ENCODE data around the gene FHIP1B. TPM values are rescaled to one million over a fixed set of nuclear protein-coding genes. Genes with fewer than 3 reads are reported as not detected.

FHIP1B gene
- total and polyA plus RNA-seq, 2 of the 4 experiments (the other 2 are of a cell fraction) = 5.9 to 30.2 TPM

DNA sequence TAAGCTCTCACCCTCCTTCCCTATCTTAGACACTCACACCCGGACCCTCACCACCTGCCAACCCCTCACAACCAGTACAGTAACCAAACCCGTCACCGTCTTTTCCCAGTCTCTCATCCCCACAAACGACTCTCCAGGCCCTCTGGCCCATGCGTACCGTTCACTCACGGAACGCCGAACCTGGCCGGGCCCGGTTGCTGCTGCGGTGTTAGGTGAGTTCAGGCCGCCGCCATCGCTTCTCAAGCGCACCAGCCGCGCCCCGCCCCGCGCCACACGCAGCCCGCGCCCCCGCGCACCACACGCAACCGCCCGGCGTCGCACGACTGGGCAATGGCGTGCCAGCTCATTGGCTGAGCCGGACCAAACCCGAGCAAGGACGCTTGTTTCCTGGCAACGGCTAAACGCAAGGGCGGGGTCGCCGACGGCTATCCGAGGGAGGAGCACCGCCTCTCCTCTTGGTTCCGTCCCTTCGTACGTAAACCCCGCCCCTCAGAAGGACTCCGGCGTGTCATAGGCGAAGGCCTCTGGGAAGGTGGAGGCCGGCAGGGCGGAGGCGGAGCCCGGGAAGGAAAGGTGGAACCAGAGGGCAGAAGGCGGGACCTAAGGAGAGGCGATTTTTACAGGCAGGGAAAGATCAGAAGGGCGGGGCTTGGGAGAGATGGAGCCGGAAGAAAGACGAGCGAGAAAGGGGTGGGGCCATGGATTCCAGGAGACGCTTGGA is at the start of gene FHIP1B (continued):
- TF ChIP-seq CEBPB (IDR thresholded peaks at IDR 0.05; ENCODE audit: low read depth, low read length) (peak; percentile 69), POLR2A (IDR thresholded peaks at IDR 0.05; ENCODE audit: low read depth, low read length) (peak; percentile 82), RCOR1 (IDR thresholded peaks at IDR 0.05; ENCODE audit: insufficient replicate concordance, low read length) (no peak), FOS (IDR thresholded peaks at IDR 0.05; ENCODE audit: low read depth, low read length) (no peak), CHD1 (IDR thresholded peaks at IDR 0.05; ENCODE audit: low read depth, low read length) (no peak)

GRCh38 chr11:6283453-6284023 is 49.1 kb upstream of the FHIP1B start:
- in situ Hi-C loops (cut with MboI; ENCODE audit: low sequenced_read_pairs) (no loop called here), intact Hi-C loops (cut with micrococcal nuclease) (no loop called here), dilution Hi-C loops (cut with HindIII; ENCODE audit: low sequenced_read_pairs, unreplicated experiment) (no loop called here)
- Histone ChIP-seq H3K18ac (ENCODE audit: low read depth, low read length) (no peak overlapping the region), H3K4me1 (ENCODE audit: control insufficient read depth, insufficient read depth, low read length) (no peaks in the 10 kb centered on the region), H3K9me3 (ENCODE audit: control insufficient read depth, insufficient read depth, low read length) (no peaks in the 10 kb centered on the region), H3K56ac (ENCODE audit: extremely low read depth, insufficient read depth, low read length) (no peak overlapping the region), H2AFZ (replicated peaks; ENCODE audit: low read length, poor library complexity) (no peak overlapping the region), H4K5ac (ENCODE audit: low read depth, low read length) (no peak overlapping the region), H3K9me1 (ENCODE audit: insufficient read depth, low read length) (no peaks in the 10 kb centered on the region), H3K9ac (ENCODE audit: low read depth, low read length) (no peak overlapping the region), H3K4me2 (ENCODE audit: low read depth, low read length) (no peak overlapping the region), H4K91ac (ENCODE audit: insufficient read depth, low read depth, low read length) (no peak overlapping the region), H2AK5ac (ENCODE audit: low read depth, low read length) (no peak overlapping the region), H3K23ac (ENCODE audit: low read depth, low read length) (no peak overlapping the region), H3K79me1 (ENCODE audit: low read depth in 1 of 2, low read length in 2 of 2) (no peaks in the 10 kb centered on the region), H3K14ac (replicated peaks; ENCODE audit: low read depth, low read length) (no peak overlapping the region), H3K27me3 (ENCODE audit: control insufficient read depth, insufficient read depth, low read length) (peaks cover 32% of the 10 kb centered on the region), H3K27ac (ENCODE audit: insufficient read depth, low read length) (no peak overlapping the region), H4K8ac (ENCODE audit: low read depth in 2 of 2, low read length in 2 of 2) (no peak overlapping the region), H3K4ac (ENCODE audit: low read depth, low read length) (no peak overlapping the region), H3K36me3 (ENCODE audit: control insufficient read depth, insufficient read depth, low read length) (no peaks in the 10 kb centered on the region), H2BK15ac (ENCODE audit: low read depth, low read length) (no peak overlapping the region), H2BK120ac (ENCODE audit: low read depth, low read length) (no peak overlapping the region), H2AK9ac (replicated peaks; ENCODE audit: low read depth, low read length, poor library complexity) (no peak overlapping the region), H2BK20ac (ENCODE audit: low read depth, low read length) (no peak overlapping the region), H2BK5ac (ENCODE audit: low read depth, low read length, poor library complexity, severe bottlenecking) (no peak overlapping the region), H3K4me3 (ENCODE audit: insufficient read depth, low read depth, low read length) (no peak overlapping the region), H4K20me1 (ENCODE audit: insufficient read depth, low read length) (no peaks in the 10 kb centered on the region)
- POLR2A ChIA-PET (ENCODE audit: unreplicated experiment) = no interaction called here
- DNase-seq (no peak), ATAC-seq (ENCODE audit: low read depth) (no peak)
- CTCF ChIA-PET = interaction anchor here (0.6 to 2.9 kb wide), 3 partner anchors 14 to 79 kb away, joined by 3 to 11 read pairs (median 3); no protein-coding TSS in a partner anchor
- WGBS, 2 experiments (ENCODE audit: extremely low coverage in 2 of 2, insufficient read length in 1 of 2) = no CpG with 5 or more reads among the region's 4 CpGs
- no TSS peak for BruUV-seq (replicated peaks)
- no peak for TF ChIP-seq CEBPB (IDR thresholded peaks at IDR 0.05; ENCODE audit: low read depth, low read length)
- TF ChIP-seq SMC3 (IDR thresholded peaks at IDR 0.05; ENCODE audit: low read depth, low read length) = no peak
- TF ChIP-seq, protein P1, sequence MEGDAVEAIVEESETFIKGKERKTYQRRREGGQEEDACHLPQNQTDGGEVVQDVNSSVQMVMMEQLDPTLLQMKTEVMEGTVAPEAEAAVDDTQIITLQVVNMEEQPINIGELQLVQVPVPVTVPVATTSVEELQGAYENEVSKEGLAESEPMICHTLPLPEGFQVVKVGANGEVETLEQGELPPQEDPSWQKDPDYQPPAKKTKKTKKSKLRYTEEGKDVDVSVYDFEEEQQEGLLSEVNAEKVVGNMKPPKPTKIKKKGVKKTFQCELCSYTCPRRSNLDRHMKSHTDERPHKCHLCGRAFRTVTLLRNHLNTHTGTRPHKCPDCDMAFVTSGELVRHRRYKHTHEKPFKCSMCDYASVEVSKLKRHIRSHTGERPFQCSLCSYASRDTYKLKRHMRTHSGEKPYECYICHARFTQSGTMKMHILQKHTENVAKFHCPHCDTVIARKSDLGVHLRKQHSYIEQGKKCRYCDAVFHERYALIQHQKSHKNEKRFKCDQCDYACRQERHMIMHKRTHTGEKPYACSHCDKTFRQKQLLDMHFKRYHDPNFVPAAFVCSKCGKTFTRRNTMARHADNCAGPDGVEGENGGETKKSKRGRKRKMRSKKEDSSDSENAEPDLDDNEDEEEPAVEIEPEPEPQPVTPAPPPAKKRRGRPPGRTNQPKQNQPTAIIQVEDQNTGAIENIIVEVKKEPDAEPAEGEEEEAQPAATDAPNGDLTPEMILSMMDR (conservative IDR thresholded peaks at IDR 0.05; ENCODE audit: low read depth, low read length) = no peak
- no peak for TF ChIP-seq RAD21 (IDR thresholded peaks at IDR 0.05; ENCODE audit: low read length)
- TF ChIP-seq RFX5 (IDR thresholded peaks at IDR 0.05; ENCODE audit: low read depth, low read length) = no peak
- TF ChIP-seq CHD1 (IDR thresholded peaks at IDR 0.05; ENCODE audit: low read depth, low read length) = no peak
- no peak for TF ChIP-seq NFE2L2 (IDR thresholded peaks at IDR 0.05; ENCODE audit: low read depth, low read length)
- TF ChIP-seq RCOR1 (IDR thresholded peaks at IDR 0.05; ENCODE audit: insufficient replicate concordance, low read length) = no peak
- TF ChIP-seq BHLHE40 (IDR thresholded peaks at IDR 0.05; ENCODE audit: low read depth, low read length) = no peak
- TF ChIP-seq MXI1 (IDR thresholded peaks at IDR 0.05; ENCODE audit: borderline replicate concordance, low read depth, low read length) = no peak
- TF ChIP-seq MAFK (IDR thresholded peaks at IDR 0.05; ENCODE audit: low read depth, low read length) = no peak

Measured in IMR-90 (cell line).